ENCODE results near the gene WDR55.

GRCh38 chr5:140707812-140708211, 43.1 kb downstream of the WDR55 start:
- TF ChIP-seq EZH2 (IDR thresholded peaks at IDR 0.05; ENCODE audit: borderline replicate concordance, low read depth, low read length, severe bottlenecking) (no peak), CTCF (IDR thresholded peaks at IDR 0.05; ENCODE audit: borderline replicate concordance, extremely low read depth, low read length, poor library complexity, severe bottlenecking) (no peak)
